GM23338 (cell line): ENCODE data around the gene KRT32.

Experiments
- CREB1 ChIP-seq: fragments of 250-450 bp; sonication (Bioruptor Pico); IDR thresholded peaks from 2 replicates; pipeline ENCODE4 v1.5.0; 2020; ENCODE audit warnings: low read depth, mild to moderate bottlenecking, moderate library complexity
- CTCF ChIP-seq, 2 experiments: fragments of 200-600 bp in 1 of 2; sonication (generic) in 1 of 2; conservative IDR thresholded peaks; 2 replicates each; pipeline versions ENCODE4 v1.5.1 to v1.6.1; 2016 to 2017; ENCODE audit warnings: antibody characterized with exemption in 2 of 2, low read depth in 2 of 2, mild to moderate bottlenecking in 2 of 2, moderate library complexity in 1 of 2
- EZH2 ChIP-seq: fragments of 200-600 bp; sonication (generic); IDR thresholded peaks from one replicate; pipeline ENCODE4 v1.8.0; 2017; ENCODE audit warnings: antibody characterized with exemption, mild to moderate bottlenecking, low read depth; ENCODE audit not compliant: unreplicated experiment
- POLR2AphosphoS5 ChIP-seq: IDR thresholded peaks from 2 replicates; pipeline ENCODE4 v1.6.1; 2016; ENCODE audit warnings: antibody characterized with exemption, low read depth
- STAT1 ChIP-seq: IDR thresholded peaks from one replicate; pipeline ENCODE4 v1.6.1; 2016; ENCODE audit warnings: antibody characterized with exemption; ENCODE audit not compliant: unreplicated experiment
- ZNF114 ChIP-seq: fragments of 250-450 bp; sonication (Bioruptor Pico); IDR thresholded peaks from 2 replicates; pipeline ENCODE4 v1.5.0; 2020; ENCODE audit warnings: mild to moderate bottlenecking, moderate library complexity

- TF ChIP-seq CTCF (conservative IDR thresholded peaks at IDR 0.05; ENCODE audit: low read depth in 2 of 2) (no peak), CREB1 (no peak), ZNF114 (CRISPR knock-in tag) (no peak), STAT1 (no peak), EZH2 (no peak), POLR2AphosphoS5 (no peak)
Measured at GRCh38 chr17:41411072-41411840, 55.9 kb downstream of the KRT32 start.
